ENCODE measurements around the gene JUN.

GRCh38 chr1:58738876-58739275 lies 45.0 kb downstream of the JUN start:
- TF ChIP-seq, protein P1, sequence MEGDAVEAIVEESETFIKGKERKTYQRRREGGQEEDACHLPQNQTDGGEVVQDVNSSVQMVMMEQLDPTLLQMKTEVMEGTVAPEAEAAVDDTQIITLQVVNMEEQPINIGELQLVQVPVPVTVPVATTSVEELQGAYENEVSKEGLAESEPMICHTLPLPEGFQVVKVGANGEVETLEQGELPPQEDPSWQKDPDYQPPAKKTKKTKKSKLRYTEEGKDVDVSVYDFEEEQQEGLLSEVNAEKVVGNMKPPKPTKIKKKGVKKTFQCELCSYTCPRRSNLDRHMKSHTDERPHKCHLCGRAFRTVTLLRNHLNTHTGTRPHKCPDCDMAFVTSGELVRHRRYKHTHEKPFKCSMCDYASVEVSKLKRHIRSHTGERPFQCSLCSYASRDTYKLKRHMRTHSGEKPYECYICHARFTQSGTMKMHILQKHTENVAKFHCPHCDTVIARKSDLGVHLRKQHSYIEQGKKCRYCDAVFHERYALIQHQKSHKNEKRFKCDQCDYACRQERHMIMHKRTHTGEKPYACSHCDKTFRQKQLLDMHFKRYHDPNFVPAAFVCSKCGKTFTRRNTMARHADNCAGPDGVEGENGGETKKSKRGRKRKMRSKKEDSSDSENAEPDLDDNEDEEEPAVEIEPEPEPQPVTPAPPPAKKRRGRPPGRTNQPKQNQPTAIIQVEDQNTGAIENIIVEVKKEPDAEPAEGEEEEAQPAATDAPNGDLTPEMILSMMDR (IDR thresholded peaks at IDR 0.05; ENCODE audit: extremely low read depth in 1 of 2, insufficient read depth in 1 of 2, low read depth in 1 of 2, low read length in 2 of 2) = no peak
- TF ChIP-seq, protein P2, sequence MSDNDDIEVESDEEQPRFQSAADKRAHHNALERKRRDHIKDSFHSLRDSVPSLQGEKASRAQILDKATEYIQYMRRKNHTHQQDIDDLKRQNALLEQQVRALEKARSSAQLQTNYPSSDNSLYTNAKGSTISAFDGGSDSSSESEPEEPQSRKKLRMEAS (IDR thresholded peaks at IDR 0.05; ENCODE audit: insufficient read depth, insufficient read length) = no peak
- TF ChIP-seq GATA2 (IDR thresholded peaks at IDR 0.05; ENCODE audit: insufficient read depth, insufficient read length, low read depth, low read length) (no peak), POLR2AphosphoS5 (IDR thresholded peaks at IDR 0.05; ENCODE audit: insufficient read depth, low read depth, low read length) (no peak), EZH2 (IDR thresholded peaks at IDR 0.05; ENCODE audit: borderline replicate concordance, low read depth, low read length, severe bottlenecking) (no peak), FOS (IDR thresholded peaks at IDR 0.05; ENCODE audit: borderline replicate concordance, insufficient read depth, low read length) (no peak), JUN (IDR thresholded peaks at IDR 0.05; ENCODE audit: borderline replicate concordance, insufficient read depth, insufficient read length, low read depth) (no peak)

Data from endothelial cell of umbilical vein (primary cell).